Activated CD8-positive, alpha-beta memory T cell treated with anti-CD3 and anti-CD28 coated beads for 48 hours (primary cell): ENCODE results near the gene POU6F2.
"Not testable (repeated sequence)": the region's sequence is repeated elsewhere in the genome, so short reads cannot be mapped to it uniquely, and the experiment has no call there.

Experiments
- DNase-seq, 3 experiments: peaks; one replicate each; pipeline ENCODE4 v3.0.0-alpha.2; 2020; ENCODE audit warnings: low read depth in 2 of 3, low spot score in 2 of 3

POU6F2 gene

DNA sequence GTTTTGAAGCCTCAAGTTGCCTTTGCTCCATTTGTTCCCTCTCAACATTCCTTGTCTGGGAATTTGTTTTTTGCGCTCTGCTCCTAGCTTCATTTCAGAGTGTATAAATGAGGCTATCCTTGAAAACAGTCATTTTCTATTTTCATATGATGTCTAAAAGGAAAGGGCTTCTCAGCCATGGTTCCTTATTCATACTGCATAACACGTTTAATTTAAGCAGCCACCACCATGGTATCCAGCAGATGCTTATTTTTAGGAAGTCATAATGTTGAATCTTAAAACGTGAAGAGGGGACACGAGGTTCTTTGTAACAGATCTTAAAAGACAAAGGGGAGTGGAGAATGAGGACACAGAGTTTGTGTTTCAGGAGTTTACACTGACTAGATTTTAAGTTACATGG lies 14.5 kb downstream of the POU6F2 start:
- no peak for DNase-seq

DNA sequence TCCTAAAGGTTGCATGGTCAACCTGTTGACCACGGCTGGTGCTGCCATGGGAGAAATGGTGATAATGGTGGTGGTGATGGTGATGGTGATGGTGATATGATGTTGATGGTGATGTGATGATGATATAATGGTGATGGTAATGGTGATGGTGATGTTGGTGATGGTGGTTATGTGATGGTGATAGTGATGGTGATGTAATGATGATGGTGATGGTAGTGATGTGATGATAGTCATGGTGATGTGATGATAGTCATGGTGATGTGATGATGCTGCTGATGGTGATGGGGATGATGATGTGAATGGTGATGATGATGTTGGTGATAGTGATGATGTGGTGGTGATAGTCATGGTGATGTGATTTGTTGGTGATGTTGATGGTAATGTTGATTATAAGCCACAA lies 23.9 kb downstream of the POU6F2 start:
- DNase-seq: no peak

DNA sequence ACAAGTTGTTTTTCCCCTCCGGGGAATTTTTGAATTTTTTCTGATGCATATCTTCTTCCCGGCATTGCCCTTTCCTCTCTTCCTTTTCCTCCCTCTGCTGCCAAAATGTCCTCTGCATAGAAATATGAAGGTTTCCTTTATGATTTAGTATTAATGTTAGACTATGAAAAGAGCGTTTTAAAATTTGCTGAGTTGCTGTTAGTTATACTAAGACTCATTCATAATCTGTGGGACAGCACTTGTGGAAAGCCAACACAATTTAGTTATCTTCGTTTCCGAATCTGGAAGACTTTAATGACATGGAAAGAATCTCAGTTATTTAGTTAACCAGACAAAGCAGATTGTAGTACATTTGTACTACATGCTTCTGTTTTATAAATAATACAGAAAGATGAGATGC lies 25.0 kb downstream of the POU6F2 start:
- DNase-seq: no peak

DNA sequence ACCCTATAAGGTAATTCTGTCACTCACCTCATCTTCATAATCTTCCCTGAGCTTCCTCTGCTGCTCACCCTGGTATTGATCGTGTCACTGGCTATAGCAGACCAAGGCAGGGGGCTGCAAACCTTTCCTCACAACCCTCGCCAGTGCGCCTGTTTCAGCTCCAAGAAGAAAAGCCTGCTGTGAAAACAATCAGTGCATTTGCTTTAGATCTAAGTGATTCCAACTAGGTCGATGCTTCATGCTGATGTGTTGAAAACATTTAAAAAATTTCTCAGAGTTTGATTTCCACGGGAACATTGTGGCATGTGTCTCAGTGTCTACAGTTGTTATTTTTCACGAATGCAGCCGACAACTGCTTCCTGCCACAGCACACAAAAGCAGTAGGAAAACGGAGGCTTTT lies 27.3 kb downstream of the POU6F2 start:
- no peak for DNase-seq

DNA sequence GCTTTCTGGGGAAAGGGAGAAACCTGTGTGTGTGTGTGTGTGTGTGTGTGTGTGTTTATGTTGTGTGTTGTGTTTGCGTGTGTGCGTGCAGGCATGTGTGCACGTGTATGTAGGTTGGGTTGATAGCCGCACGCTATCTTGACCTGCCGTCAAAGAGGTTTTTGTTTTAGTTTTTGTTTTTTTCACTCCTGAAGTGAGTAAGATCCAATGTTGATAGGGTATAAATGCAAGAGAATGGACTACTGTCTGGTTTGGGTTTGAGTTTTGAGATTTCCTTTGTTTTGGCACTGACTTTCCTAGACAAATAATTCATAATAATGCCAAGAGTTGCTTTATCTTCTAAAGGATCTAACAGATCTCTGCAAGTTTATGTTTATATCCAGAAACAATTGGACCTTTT lies 27.8 kb downstream of the POU6F2 start:
- no peak for DNase-seq

DNA sequence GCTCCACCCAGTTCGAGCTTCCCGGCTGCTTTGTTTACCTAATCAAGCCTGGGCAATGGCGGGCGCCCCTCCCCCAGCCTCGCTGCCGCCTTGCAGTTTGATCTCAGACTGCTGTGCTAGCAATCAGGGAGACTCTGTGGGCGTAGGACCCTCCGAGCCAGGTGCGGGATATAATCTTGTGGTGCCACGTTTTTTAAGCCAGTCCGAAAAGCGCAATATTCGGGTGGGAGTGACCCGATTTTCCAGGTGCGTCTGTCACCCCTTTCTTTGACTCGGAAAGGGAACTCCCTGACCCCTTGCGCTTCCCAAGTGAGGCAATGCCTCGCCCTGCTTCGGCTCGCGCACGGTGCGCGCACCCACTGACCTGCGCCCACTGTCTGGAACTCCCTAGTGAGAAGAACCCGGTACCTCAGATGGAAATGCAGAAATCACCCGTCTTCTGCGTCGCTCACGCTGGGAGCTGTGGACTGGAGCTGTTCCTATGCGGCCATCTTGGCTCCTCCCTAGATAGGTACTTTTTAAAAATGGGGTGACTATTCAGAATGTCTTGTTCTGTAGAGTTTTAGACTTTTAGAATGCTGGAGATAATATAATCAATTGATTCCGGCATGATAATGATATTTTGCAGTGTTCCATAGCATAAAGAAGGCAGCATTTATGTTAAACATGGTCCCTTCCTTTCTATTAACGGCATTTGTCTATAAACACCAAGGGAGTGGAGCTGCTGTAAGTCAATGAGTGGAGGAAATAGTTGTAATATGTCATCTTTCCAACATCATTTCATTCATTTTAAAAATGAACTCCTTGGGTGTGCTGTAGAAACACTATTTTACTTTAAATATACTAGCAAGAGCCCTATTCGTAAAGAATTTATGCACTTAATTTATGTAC lies 35.6 kb downstream of the POU6F2 start:
- not testable (repeated sequence) for DNase-seq

DNA sequence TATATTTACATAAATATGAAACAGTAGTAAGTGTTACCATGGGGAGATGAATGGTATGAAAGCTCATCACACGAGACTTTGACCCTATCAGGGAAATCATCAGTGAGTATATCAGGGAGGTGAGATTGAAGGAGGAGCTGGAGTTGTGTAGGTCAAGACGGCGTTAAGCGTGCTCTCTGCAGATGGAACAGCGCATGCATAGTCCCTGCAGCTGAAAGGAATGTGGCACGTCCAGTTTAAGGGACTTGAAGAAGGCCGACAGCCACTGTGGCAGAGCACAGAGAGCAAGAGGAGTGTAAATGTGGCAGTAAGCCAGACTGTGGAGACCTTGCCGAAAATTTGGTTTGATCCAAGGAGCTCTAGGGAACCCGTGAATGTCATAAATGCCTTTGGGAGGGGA lies 38.9 kb downstream of the POU6F2 start:
- DNase-seq: no peak

DNA sequence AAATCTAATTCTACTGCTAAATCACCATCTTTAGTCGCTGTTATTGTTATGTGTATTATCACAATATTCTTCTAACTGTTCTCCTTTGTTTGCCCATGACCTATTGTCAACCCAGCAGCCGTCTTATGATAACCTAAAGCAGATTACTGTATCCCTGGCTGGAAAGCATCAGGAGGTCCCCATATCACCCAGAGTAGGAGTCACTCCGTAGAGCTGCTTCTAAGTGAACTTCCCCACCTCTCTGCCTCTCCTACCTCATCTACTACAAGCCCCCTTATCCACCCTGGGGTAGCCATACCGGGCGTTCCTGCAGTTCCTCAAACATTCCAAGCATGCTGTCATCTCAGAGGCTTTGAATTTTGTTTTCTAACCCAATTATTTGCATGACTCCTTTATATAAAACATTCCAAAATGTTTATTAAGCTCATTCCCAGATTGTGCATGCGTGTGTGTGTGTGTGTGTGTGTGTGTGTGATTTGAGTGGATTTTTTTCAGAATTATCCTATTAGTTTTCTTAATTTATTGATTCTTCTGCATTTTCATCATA lies 39.7 kb downstream of the POU6F2 start:
- DNase-seq: no peak

DNA sequence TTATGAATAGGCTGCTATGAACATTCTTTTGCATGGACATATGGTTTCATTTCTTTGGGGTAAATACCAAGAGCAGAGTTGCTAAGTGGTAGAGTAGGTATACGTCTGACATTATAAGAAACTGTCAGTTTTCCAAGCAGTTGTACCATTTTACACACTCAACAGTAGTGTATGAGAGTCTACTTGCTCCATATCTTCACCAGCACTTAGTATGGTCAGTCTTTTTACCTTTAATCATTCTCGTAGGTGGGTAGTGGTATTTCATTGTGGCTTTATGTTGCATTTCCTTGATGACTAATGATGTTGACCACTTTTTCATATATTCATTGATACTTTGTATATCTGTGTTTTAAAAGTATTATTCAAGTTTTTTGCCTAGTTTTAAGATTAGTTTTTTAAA lies 45.1 kb downstream of the POU6F2 start:
- DNase-seq: no peak

DNA sequence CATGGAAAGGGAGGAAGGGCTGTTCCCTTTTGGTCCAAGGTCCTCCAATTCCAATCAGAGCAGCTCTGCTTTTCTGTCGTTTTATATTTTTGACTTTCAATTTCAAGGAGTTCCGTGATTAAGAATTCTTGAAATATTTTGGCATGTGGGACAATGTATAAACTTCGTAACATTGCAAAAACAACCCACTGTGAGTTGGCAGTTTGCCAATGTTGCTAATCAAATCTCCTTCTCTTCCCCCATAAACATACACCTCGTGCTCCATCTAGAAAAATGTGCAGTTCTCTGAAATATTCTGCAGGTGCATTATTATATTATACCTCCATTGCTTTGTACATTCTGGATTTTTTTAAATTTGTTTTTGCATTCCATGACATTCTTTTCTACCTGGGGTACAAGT lies 49.8 kb downstream of the POU6F2 start:
- DNase-seq: no peak

DNA sequence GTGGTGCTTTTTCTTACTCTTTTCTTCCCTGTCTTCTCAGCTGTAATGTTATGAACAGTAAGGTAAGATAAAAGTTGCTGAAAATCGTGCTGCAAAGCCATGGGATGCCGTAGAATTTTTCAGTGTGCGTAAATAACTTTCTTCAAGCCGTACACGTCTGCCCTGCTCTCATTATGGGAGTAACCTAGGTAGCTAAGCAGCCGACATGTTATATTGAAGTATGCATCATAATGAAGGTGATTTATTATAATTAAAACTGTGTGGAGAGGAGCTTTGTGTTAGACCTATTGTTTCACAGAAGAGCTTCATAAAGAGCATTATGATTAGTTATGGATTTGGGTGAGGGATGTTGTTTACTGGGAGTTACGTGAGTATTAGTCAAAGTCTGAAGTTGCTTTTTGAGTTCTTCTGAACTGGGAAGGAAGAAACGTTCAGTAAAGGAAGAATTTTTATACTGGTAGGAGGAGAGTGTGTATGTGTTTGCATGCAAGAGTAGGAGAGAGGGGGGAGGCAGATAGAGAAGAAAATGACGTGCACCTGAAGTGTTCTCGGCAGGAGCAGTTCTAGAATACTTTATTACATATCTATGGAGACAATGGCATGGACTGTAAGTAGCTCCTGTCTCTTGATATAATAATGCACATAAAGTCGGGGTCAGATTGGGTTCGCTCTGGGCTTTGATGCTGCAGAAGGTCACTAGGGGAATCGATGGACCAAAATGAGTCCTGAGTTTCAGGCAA lies 56.3 kb downstream of the POU6F2 start:
- no peak for DNase-seq

DNA sequence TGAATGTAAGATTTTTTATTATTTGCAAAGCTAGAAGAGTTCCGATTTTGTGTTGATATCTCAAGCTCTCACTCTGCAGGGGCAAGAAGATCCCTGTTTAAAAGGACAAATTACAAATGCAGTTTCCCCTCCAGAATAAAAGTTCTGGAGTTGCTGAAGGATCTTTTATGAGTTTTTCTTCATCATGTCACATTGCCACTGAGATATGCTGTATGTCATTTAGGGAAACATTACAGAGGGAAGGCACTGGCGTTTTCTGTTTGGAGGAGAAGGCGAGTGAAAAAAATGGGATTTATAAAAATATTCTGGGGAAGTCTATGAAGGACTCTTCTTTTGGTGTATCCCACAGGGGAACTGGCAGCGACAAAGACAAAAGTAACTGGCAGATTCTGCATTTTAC lies 57.4 kb downstream of the POU6F2 start:
- no peak for DNase-seq

DNA sequence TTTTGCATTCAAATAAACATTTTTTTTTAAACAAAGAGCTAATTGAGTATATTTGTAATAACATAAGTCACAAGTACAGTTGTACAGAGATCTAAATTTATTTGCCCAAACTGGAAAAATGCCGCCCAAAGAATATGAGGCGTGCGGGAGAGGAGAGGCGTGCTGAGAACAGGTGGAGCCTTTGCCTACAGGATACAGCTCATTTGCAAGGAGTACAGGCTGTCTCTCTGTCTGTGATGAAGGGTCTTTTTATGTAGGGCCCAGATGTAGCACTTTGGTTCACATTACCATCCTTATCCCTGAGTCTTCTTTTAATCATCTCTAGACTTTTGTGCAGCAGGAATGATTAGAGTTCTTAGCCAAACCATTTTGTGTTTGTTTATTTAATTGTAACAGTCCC lies 58.2 kb downstream of the POU6F2 start:
- no peak for DNase-seq

DNA sequence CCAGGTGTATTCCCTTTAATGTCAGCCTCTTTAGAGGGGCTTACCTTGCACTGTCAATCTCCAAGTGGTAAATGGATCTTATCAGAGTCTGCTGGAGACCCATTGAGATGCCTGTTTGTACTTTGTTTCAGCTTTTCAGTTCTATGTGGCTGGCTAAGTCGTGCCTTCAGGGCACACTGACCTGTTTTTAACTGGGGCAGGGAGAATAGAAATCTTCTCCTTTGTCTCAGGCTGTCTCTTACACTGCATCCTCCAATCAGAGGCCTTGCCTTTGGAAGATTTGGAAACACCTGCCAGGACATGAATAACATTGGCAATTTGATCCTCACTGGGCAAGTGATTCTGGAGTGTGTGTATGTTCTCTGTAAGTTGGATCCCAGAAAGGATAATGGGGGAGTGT lies 65.0 kb downstream of the POU6F2 start:
- DNase-seq: no peak

DNA sequence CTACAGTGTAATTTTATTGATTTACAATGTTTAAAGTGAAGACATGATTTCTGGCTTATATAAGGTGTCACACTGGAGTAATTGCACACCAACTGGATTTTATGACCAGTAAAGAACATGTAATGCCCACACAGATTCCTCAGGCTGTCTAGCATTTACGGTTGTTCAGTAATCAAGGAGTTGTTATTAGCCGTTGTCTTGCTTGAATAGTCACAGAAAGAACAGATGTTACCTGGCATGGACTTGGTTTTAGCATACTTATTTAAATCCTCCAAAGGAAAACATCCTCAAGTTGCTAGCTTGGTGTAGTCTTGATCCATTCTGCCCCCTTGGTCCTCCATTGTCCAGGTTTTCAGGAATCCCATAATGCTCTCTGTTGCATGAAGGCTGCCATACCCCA lies 65.8 kb downstream of the POU6F2 start:
- no peak for DNase-seq

DNA sequence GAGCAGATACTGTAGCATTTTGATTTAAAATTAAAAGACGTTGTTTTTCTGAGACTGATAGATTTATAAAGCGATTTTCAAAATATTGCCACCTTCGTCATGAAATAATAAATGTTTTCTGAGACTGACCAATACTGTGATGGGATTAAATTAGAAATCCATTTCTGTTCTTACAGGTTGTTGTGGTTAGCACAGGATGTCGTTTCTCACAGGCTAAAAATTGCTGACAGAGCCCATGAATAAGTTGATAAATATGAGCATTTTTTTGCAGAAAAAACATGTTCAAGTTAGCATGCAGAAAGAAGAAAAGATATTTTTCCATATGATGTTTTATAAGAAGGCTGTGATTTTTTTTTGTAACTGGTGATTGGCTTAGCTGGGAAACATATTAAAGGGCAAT lies 66.8 kb downstream of the POU6F2 start:
- no peak for DNase-seq

DNA sequence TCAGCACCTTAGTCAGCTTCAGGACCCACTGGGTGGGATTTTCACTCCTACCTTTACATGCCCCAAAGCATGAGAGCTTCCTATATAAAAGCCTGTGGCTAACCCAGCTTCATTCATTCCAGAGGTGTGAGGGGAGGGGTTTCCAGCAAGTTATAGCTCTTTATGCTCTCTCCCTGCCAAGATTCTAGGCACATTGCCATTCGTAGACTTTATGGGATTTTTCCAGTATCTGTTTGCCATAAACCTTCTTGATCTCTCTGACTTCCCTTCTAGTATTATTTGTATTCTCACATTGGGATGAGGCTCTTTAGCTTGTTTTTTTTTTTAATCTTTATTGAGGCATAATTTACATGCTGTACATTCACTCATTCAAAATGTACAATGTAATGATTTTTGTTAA lies 67.5 kb downstream of the POU6F2 start:
- no peak for DNase-seq

DNA sequence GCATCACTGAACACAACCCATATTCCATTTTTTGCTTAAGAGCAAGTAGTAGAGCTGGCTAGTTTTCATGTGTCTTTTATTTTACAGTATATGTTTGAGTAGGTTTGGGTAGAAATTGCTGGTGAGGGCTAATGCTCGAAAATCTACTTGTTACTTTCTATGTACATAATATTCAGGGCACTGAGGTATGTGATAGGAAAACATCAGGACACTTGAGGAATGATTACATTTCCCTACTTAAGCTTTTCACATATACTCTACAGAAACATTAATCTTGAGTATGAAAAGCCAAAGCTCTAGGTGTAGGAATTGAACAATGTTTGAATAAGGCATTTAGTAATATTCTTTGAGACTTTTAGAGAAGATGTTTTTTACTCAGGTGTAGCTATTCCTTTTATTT lies 73.6 kb downstream of the POU6F2 start:
- DNase-seq: no peak

DNA sequence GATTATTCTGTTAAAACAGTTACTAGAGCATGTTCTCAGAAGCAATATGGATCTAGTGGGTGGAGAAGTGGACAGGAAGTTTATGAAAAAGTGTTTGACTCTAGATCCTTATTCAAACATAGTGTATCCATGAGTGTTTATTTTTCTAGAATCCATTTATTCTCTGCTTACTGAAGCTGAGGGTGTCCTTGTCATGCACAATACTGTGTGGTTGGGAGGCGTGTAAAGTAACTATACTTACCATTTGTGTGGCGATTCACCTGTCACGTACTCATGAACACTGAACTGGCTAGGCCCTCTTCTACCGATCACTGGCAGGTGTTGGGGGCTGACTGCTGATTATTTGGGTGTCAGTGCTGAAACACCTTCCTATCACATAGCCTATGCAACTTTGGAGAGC lies 74.0 kb downstream of the POU6F2 start:
- DNase-seq: no peak

DNA sequence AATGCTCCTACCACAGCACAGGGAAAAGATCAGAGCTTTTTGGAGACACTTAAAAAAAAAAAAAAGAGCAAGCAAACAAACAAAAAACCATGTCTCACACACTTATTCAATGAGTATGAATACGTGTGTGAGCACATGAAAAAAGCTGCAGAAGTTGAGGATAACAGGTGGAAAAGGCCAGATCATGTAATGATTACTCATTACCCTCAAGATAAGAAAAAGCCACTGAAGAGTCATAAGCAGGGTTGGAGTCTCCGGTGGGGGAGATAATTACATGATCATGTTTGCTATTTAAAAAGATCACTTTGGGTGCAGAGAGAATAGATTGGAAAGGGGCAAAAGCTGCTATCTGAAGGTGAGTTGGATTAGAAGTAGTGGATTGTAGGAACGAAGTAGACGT lies 77.0 kb downstream of the POU6F2 start:
- DNase-seq: no peak

DNA sequence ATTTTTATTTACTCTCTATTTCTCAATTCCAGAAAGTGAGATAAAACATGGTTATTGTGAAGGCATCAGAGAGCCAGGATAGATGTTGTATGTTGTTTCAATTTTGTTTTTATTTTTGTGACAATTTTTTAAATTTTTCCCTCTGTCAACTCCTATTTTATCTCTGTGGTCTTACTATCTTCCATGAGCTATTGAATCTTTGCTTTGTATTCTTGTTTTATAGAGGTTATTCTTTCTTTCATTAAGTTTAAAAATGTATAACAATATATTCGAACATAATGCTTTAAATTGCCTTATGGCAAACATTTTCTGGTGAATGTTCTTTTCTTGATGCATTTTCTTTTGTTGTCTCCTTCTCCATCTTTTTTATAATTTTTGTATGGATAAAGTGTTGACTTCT lies 78.4 kb downstream of the POU6F2 start:
- no peak for DNase-seq

DNA sequence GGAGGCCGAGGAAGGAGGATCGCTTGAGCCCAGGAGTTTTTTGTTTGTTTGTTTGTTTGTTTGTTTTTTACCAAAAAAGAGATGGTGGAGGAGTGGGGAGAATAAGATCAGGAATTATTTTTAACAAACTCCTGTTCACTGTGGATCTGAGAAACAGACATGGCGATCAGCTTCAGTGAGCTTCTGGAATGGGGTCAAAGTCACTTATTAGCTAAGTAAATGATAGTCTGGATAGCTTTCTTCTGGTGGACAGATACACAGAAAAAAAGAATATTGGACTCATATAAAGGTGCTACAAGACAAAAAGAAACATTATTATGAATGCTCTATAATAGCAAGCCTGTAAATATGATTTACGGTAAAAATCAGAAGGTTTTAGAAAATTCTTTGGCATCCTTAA lies 85.1 kb downstream of the POU6F2 start:
- no peak for DNase-seq
